Thyroid gland (tissue), 4 donors: ENCODE data around the gene ALDH4A1. TPM values are rescaled to one million over a fixed set of nuclear protein-coding genes. Genes with fewer than 3 reads are reported as not detected.

Source experiments
- DNase-seq, 2 donors: peaks; one replicate each; pipeline ENCODE4 v3.0.0-alpha.2; 2019
- H3K27ac ChIP-seq, 3 donors: fragments of 200-600 bp; sonication (generic); 1 replicate in 2 of 3; 2 replicates in 1 of 3; pipeline ENCODE4 v1.5.1; 2016 to 2019; ENCODE audit warnings: mild to moderate bottlenecking in 1 of 3, moderate library complexity in 1 of 3
- H3K27me3 ChIP-seq: fragments of 200-600 bp; sonication (generic); one replicate; pipeline ENCODE4 v1.5.1; 2019
- H3K36me3 ChIP-seq, 2 donors: fragments of 200-600 bp; sonication (generic); one replicate each; pipeline ENCODE4 v1.5.1; 2016 to 2019
- H3K4me1 ChIP-seq, 2 donors: fragments of 200-600 bp; sonication (generic); one replicate each; pipeline ENCODE4 v1.5.1; 2017 to 2019
- H3K4me3 ChIP-seq, 3 donors: fragments of 200-600 bp; sonication (generic); replicated peaks in 1 of 3; 1 replicate in 2 of 3; 2 replicates in 1 of 3; pipeline ENCODE4 v1.5.1; 2016; ENCODE audit warnings: mild to moderate bottlenecking in 1 of 3
- H3K9me3 ChIP-seq: fragments of 200-600 bp; sonication (generic); one replicate; pipeline ENCODE4 v1.5.1; 2017
- POLR2A ChIP-seq, 2 donors: fragments of 450-650 bp; IDR thresholded peaks; one replicate each; pipeline ENCODE4 v1.6.1; 2017; ENCODE audit warnings: antibody characterized with exemption in 2 of 2, mild to moderate bottlenecking in 2 of 2, moderate library complexity in 1 of 2
- WGBS, 2 donors: methylation state at CpG; one replicate each; pipeline ENCODE4 v1.1.5; 2017; 5-methylcytosine and 5-hydroxymethylcytosine counted together
- intact Hi-C: fragments of 100-400 bp; cut with DNase I; formaldehyde crosslinking; loops from one replicate; pipeline ENCODE4 v1.15.1; 2023
- total RNA-seq, 4 donors: library from RNA; depleted of rRNA; stranded (reverse); fragments of >200 nt; gene quantifications; one replicate each; pipeline ENCODE4 v1.2.3, GENCODE V29; 2016
- TF ChIP-seq, protein P1 (sequence below), 6 experiments: fragments of 200-600 bp in 3 of 6; fragments of 450-650 bp in 3 of 6; sonication (generic) in 3 of 6; IDR thresholded peaks; one replicate each; pipeline ENCODE4 v1.5.1; 2016 to 2019; ENCODE audit warnings: antibody characterized with exemption in 6 of 6, mild to moderate bottlenecking in 2 of 6, inconsistent platforms in 1 of 6, moderate library complexity in 1 of 6

ALDH4A1 gene
- total RNA-seq, 4 donors from 2014 or later = 5.4 to 29.9 (median 18.6) TPM

GRCh38 chr1:18901147-18901951, 1.0 kb downstream of the ALDH4A1 start:
- H3K4me3 ChIP-seq = peak overlapping the region in 1 of 3 donors; percentile 68
- DNase-seq = no peak

DNA sequence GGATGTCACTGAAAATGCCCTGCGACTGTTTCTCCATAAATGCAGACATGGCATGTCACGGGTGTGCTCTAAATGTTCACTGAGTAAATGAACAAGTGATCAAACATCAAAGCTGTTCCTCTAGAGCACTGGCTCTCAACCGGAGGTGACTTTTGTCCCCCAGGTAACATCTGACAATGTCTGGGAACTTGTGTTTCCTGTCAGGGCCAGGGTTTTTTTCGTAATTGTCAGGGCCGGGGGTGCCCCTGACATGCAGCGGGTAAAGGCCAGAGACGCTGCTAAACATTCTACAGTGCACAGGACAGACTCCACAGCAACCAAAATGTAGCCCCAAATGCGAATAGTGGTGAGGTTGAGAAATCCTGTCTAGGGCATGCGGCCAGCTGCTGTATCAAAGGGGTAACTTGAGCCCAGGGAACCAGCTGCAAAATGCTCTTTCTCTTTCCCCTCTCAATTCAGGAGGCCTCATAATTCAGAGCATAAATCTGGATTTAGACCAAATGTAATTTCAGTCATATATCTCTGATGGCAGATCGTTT, 2.0 kb downstream of the ALDH4A1 start:
- WGBS, 2 donors = 86 to 87% methylated on average over 10 of the region's 10 CpGs
- Histone ChIP-seq H3K4me3 (no peak overlapping the region), H3K27me3 (no peaks in the 10 kb centered on the region), H3K9me3 (no peaks in the 10 kb centered on the region), H3K4me1 (peaks cover 5 to 6% of the 10 kb centered on the region in 2 donors), H3K27ac (no peak overlapping the region), H3K36me3 (no peaks in the 10 kb centered on the region)
- no peak for TF ChIP-seq POLR2A (IDR thresholded peaks at IDR 0.05)
- TF ChIP-seq, protein P1, sequence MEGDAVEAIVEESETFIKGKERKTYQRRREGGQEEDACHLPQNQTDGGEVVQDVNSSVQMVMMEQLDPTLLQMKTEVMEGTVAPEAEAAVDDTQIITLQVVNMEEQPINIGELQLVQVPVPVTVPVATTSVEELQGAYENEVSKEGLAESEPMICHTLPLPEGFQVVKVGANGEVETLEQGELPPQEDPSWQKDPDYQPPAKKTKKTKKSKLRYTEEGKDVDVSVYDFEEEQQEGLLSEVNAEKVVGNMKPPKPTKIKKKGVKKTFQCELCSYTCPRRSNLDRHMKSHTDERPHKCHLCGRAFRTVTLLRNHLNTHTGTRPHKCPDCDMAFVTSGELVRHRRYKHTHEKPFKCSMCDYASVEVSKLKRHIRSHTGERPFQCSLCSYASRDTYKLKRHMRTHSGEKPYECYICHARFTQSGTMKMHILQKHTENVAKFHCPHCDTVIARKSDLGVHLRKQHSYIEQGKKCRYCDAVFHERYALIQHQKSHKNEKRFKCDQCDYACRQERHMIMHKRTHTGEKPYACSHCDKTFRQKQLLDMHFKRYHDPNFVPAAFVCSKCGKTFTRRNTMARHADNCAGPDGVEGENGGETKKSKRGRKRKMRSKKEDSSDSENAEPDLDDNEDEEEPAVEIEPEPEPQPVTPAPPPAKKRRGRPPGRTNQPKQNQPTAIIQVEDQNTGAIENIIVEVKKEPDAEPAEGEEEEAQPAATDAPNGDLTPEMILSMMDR (IDR thresholded peaks at IDR 0.05) = no peak
- intact Hi-C loops = no loop called here
- DNase-seq = no peak

More at GRCh38 chr1:18901147-18901951, 1.0 kb downstream of the ALDH4A1 start:
- H3K27me3 ChIP-seq = no peaks in the 10 kb centered on the region
- TF ChIP-seq, protein P1 (IDR thresholded peaks at IDR 0.05) = no peak
- TF ChIP-seq POLR2A (IDR thresholded peaks at IDR 0.05) = no peak
- no peaks in the 10 kb centered on the region for H3K36me3 ChIP-seq
- H3K27ac ChIP-seq = no peak overlapping the region
- H3K4me1 ChIP-seq = peaks cover 5 to 6% of the 10 kb centered on the region in 2 donors
- no peaks in the 10 kb centered on the region for H3K9me3 ChIP-seq
- 59% methylated on average over 9 of the region's 9 CpGs for WGBS, 2 donors
- intact Hi-C loops = no loop called here

DNA sequence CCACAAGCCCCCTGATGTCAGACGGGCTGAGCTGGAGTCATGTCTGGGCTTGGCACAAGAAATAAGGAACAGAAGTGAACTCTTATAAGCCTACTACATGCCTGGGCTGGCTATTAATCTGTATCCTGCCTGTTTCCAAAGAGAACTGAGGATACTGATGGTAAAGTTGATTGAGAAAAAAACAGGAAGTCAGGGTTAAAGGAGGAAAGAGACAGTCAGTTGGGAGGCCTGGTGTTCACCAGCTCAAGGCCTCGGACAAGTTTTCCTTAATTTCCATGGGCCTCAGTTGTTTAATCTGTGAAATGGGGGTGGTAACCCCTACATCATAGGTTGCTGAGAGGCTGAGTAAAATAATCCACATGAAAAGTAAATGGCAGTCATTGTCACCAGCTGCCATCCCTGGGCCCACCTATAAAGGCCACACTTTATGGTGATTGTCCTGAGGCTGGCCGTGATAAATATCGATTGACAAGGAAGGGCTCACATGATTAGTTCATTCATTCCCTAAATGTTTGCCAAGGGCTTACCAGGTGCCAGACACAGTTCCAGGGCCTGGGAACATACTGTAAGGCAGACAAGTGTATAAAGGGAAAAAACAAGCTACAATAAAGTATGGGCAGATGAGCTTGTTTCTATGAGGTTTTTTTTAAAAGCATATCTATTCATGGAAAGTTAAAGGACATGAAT, 2.8 kb downstream of the ALDH4A1 start:
- 87 to 90% methylated on average over 4 of the region's 4 CpGs for WGBS, 2 donors
- Histone ChIP-seq H3K9me3 (no peaks in the 10 kb centered on the region), H3K4me1 (peaks cover 5 to 6% of the 10 kb centered on the region in 2 donors), H3K36me3 (no peaks in the 10 kb centered on the region), H3K27me3 (no peaks in the 10 kb centered on the region), H3K4me3 (no peak overlapping the region), H3K27ac (no peak overlapping the region)
- TF ChIP-seq POLR2A (IDR thresholded peaks at IDR 0.05) = no peak
- DNase-seq = no peak
- intact Hi-C loops = no loop called here

- TF ChIP-seq, protein P1 (IDR thresholded peaks at IDR 0.05) = no peak
- TF ChIP-seq POLR2A (IDR thresholded peaks at IDR 0.05) = no peak
- Histone ChIP-seq H3K36me3 (no peaks in the 10 kb centered on the region), H3K27me3 (no peaks in the 10 kb centered on the region), H3K9me3 (no peaks in the 10 kb centered on the region), H3K27ac (no peak overlapping the region), H3K4me3 (no peak overlapping the region), H3K4me1 (peaks cover 5 to 6% of the 10 kb centered on the region in 2 donors)
- intact Hi-C loops = no loop called here
- no peak for DNase-seq
- 90 to 95% methylated on average over 8 of the region's 8 CpGs for whole genome bisulfite sequencing, 2 donors
Measured at GRCh38 chr1:18898567-18898966, 3.8 kb downstream of the ALDH4A1 start.

DNA sequence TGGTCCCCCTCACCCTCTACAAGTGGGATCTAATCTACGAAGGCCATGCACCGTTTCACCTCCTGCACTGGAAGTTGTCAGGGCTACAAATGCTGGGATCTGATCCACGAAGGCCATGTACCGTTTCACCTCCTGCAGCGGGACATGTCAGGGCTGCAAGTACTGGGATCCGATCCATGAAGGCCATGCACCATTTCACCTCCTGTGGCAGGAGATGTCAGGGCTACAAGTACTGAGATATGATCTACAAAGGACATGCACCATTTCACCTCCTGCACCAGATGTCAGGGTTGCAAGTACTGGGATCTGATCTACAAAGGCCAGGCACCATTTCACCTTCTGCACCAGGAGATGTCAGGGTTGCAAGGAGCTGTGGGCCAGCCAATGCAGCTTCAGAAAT, 7.0 kb downstream of the ALDH4A1 start:
- 55 to 90% methylated on average over 2 to 6 of the region's 6 CpGs for WGBS, 2 donors
- DNase-seq = no peak
- intact Hi-C loops = no loop called here
- Histone ChIP-seq H3K27ac (no peak overlapping the region), H3K36me3 (no peaks in the 10 kb centered on the region), H3K4me1 (peaks cover 5 to 13% of the 10 kb centered on the region in 2 donors), H3K27me3 (no peaks in the 10 kb centered on the region), H3K9me3 (no peaks in the 10 kb centered on the region), H3K4me3 (no peak overlapping the region)
- TF ChIP-seq POLR2A (IDR thresholded peaks at IDR 0.05) = no peak
- TF ChIP-seq, protein P1 (IDR thresholded peaks at IDR 0.05) = no peak
